SU-DHL-6 (cell line): ENCODE data around the gene LRRC4C.

Source experiments
- H2AFZ ChIP-seq: fragments of 200-600 bp; sonication (generic); 2 replicates; pipeline ENCODE4 v1.6.1; 2014; ENCODE audit warnings: low read depth, mild to moderate bottlenecking, moderate library complexity, mixed read lengths, antibody characterized with exemption, low read length; ENCODE audit not compliant: severe bottlenecking
- H3F3A ChIP-seq: fragments of 200-600 bp; shearing (Covaris generic); 2 replicates; pipeline ENCODE4 v1.6.0; 2016; ENCODE audit warnings: antibody characterized with exemption, mild to moderate bottlenecking; ENCODE audit not compliant: insufficient read depth
- H3K27ac ChIP-seq: fragments of 200-600 bp; sonication (generic); 2 replicates; pipeline ENCODE4 v1.5.1; 2016; ENCODE audit warnings: low read depth, mild to moderate bottlenecking, low read length, moderate library complexity, mixed read lengths
- H3K27me3 ChIP-seq: fragments of 200-600 bp; sonication (generic), shearing (Covaris generic); 2 replicates; pipeline ENCODE4 v1.6.0; 2014; ENCODE audit warnings: mild to moderate bottlenecking, low read length
- H3K36me3 ChIP-seq: fragments of 200-600 bp; sonication (generic); 2 replicates; pipeline ENCODE4 v1.6.1; 2014; ENCODE audit warnings: mild to moderate bottlenecking, low read length, mixed read lengths
- H3K4me2 ChIP-seq: fragments of 300-600, 200-600 bp; shearing (Covaris generic), sonication (generic); 2 replicates; pipeline ENCODE4 v1.6.0; 2014; ENCODE audit warnings: low read length, low read depth, mild to moderate bottlenecking; ENCODE audit not compliant: poor library complexity, severe bottlenecking
- H3K4me3 ChIP-seq: fragments of 200-600 bp; sonication (generic); 2 replicates; pipeline ENCODE4 v1.5.1; 2014; ENCODE audit warnings: antibody characterized with exemption, low read length, mild to moderate bottlenecking, mixed read lengths; ENCODE audit not compliant: insufficient read depth, poor library complexity, severe bottlenecking
- H3K79me2 ChIP-seq: fragments of 200-600 bp; sonication (generic); 2 replicates; pipeline ENCODE4 v1.6.1; 2014; ENCODE audit warnings: mild to moderate bottlenecking, low read length, moderate library complexity; ENCODE audit not compliant: insufficient read depth
- H3K9ac ChIP-seq: fragments of 200-600 bp; sonication (generic); 2 replicates; pipeline ENCODE4 v1.7.0; 2014; ENCODE audit warnings: mild to moderate bottlenecking, low read length
- H3K9me2 ChIP-seq: fragments of 200-600 bp; sonication (generic); replicated peaks from 2 replicates; pipeline ENCODE4 v1.6.1; 2014; ENCODE audit warnings: low read length; ENCODE audit not compliant: insufficient read depth
- H3K9me3 ChIP-seq: fragments of 200-600 bp; sonication (generic); 2 replicates; pipeline ENCODE4 v1.6.1; 2014; ENCODE audit warnings: low read length, mixed read lengths; ENCODE audit not compliant: insufficient read depth
- H4K20me1 ChIP-seq: fragments of 200-600 bp; sonication (generic); 2 replicates; pipeline ENCODE4 v1.6.1; 2014; ENCODE audit warnings: low read depth, mild to moderate bottlenecking, antibody characterized with exemption, low read length, moderate library complexity, mixed read lengths
- EZH2phosphoT487 ChIP-seq: fragments of 200-600 bp; sonication (generic), shearing (Covaris generic); conservative IDR thresholded peaks from 2 replicates; pipeline ENCODE4 v1.6.1; 2018; ENCODE audit warnings: mild to moderate bottlenecking, antibody characterized with exemption, low read length, moderate library complexity, mixed read lengths
- TF ChIP-seq, protein P1 (sequence below): fragments of 200-600 bp; sonication (generic); IDR thresholded peaks from one replicate; pipeline ENCODE4 v1.5.1; 2017; ENCODE audit warnings: antibody characterized with exemption, mild to moderate bottlenecking, low read length, moderate library complexity; ENCODE audit not compliant: insufficient read depth, poor library complexity, severe bottlenecking

LRRC4C gene

DNA sequence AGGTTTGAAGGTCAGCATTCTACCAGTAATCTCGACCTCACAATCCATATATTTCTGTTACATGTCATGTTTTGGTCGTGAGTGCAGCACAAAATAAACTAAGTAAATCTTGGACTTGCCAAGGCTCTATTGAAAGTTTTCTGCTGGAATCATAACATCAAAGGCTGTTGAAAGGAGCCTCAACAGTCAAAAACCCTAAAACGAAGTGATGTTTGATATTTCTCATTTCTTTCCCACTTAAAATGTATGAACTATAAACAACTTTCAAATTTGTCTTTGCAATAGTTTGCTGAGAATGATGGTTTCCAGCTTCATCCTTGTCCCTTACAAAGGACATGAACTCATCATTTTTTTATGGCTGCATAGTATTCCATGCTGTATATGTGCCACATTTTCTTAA is 1118.5 kb downstream of the LRRC4C start:
- Histone ChIP-seq H3K9me3 (no peaks in the 10 kb centered on the region), H3F3A (no peaks in the 10 kb centered on the region), H3K36me3 (no peaks in the 10 kb centered on the region), H3K27me3 (no peaks in the 10 kb centered on the region), H4K20me1 (no peaks in the 10 kb centered on the region), H2AFZ (no peak overlapping the region), H3K9me2 (no peaks in the 10 kb centered on the region), H3K4me3 (no peak overlapping the region), H3K9ac (no peak overlapping the region), H3K79me2 (no peaks in the 10 kb centered on the region), H3K4me2 (no peak overlapping the region), H3K27ac (no peak overlapping the region)
- TF ChIP-seq, protein P1, sequence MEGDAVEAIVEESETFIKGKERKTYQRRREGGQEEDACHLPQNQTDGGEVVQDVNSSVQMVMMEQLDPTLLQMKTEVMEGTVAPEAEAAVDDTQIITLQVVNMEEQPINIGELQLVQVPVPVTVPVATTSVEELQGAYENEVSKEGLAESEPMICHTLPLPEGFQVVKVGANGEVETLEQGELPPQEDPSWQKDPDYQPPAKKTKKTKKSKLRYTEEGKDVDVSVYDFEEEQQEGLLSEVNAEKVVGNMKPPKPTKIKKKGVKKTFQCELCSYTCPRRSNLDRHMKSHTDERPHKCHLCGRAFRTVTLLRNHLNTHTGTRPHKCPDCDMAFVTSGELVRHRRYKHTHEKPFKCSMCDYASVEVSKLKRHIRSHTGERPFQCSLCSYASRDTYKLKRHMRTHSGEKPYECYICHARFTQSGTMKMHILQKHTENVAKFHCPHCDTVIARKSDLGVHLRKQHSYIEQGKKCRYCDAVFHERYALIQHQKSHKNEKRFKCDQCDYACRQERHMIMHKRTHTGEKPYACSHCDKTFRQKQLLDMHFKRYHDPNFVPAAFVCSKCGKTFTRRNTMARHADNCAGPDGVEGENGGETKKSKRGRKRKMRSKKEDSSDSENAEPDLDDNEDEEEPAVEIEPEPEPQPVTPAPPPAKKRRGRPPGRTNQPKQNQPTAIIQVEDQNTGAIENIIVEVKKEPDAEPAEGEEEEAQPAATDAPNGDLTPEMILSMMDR: no peak
- no peak for TF ChIP-seq EZH2phosphoT487

GRCh38 chr11:40338739-40339138 is 1120.7 kb downstream of the LRRC4C start:
- H3K36me3 ChIP-seq: no peaks in the 10 kb centered on the region

DNA sequence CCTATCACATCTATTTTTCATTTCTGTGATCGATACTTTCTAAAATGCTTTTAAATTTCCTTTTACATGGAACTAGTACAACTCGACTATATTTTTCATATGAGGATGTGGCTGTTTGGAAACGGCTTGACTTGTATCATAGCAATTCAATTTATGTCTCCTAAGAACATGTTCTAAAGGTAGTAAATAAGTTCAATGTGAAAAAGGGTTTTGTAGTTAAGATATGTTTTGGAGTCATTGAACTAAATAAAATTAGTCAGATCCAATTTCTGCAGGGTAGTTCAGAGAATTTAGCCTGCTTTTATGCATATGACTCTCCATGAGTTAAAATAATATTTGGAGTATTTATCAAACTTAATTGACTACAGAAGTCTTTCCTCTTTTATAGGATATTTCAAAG is 1121.4 kb downstream of the LRRC4C start:
- Histone ChIP-seq H3K4me3 (no peak overlapping the region), H3K9me3 (no peaks in the 10 kb centered on the region), H3K9ac (no peak overlapping the region), H3K79me2 (no peaks in the 10 kb centered on the region), H3K9me2 (no peaks in the 10 kb centered on the region), H3K4me2 (no peak overlapping the region), H2AFZ (no peak overlapping the region), H3K27ac (no peak overlapping the region), H4K20me1 (no peaks in the 10 kb centered on the region), H3K27me3 (no peaks in the 10 kb centered on the region), H3F3A (no peaks in the 10 kb centered on the region), H3K36me3 (no peaks in the 10 kb centered on the region)
- no peak for TF ChIP-seq EZH2phosphoT487
- TF ChIP-seq, protein P1: no peak

More at GRCh38 chr11:40338739-40339138, 1120.7 kb downstream of the LRRC4C start:
- Histone ChIP-seq H3K79me2 (no peaks in the 10 kb centered on the region), H3K27me3 (no peaks in the 10 kb centered on the region), H3K9me2 (no peaks in the 10 kb centered on the region), H3F3A (no peaks in the 10 kb centered on the region), H3K9ac (no peak overlapping the region), H3K4me2 (no peak overlapping the region), H3K4me3 (no peak overlapping the region), H2AFZ (no peak overlapping the region), H3K27ac (no peak overlapping the region), H3K9me3 (no peaks in the 10 kb centered on the region), H4K20me1 (no peaks in the 10 kb centered on the region)
- TF ChIP-seq, protein P1: no peak
- no peak for TF ChIP-seq EZH2phosphoT487
